HG03064 (cell line): Measurements from ENCODE around the gene EVL.
"Not testable (repeated sequence)": the region's sequence is repeated elsewhere in the genome, so short reads cannot be mapped to it uniquely, and the experiment has no call there.

Source experiments
- ATAC-seq: cut with Tn5 transposase; IDR thresholded peaks from one replicate; pipeline ENCODE4 v1.9.1; 2021; ENCODE audit warnings: low read depth; ENCODE audit not compliant: unreplicated experiment

Gene EVL

GRCh38 chr14:100065111-100065871, at the start of gene EVL:
Gene EVL (plus strand): TSS chr14:100065422. CDS start chr14:100065501, 79 bp downstream.
- peak; percentile 42 for ATAC-seq

- ATAC-seq = no peak
Observed at GRCh38 chr14:100017553-100017952, 47.7 kb upstream of the EVL start.

- ATAC-seq = no peak
Observed at GRCh38 chr14:100018054-100018453, 47.2 kb upstream of the EVL start.

- ATAC-seq = no peak
Observed at GRCh38 chr14:100018482-100018881, 46.7 kb upstream of the EVL start.

GRCh38 chr14:100019156-100019744, 46.0 kb upstream of the EVL start:
- ATAC-seq = no peak

- ATAC-seq = no peak
Observed at GRCh38 chr14:100020629-100021028, 44.6 kb upstream of the EVL start.

GRCh38 chr14:100022772-100023451, 42.3 kb upstream of the EVL start:
- ATAC-seq = no peak

GRCh38 chr14:100025111-100025510, 40.1 kb upstream of the EVL start:
- ATAC-seq = peak; percentile 81

- no peak for ATAC-seq
Observed at GRCh38 chr14:100027771-100028490, 37.3 kb upstream of the EVL start.

- ATAC-seq = no peak
Observed at GRCh38 chr14:100028990-100029677, 36.1 kb upstream of the EVL start.

- ATAC-seq = not testable (repeated sequence)
Observed at GRCh38 chr14:100030006-100030405, 35.2 kb upstream of the EVL start.

- ATAC-seq = no peak
Observed at GRCh38 chr14:100030452-100031153, 34.6 kb upstream of the EVL start.

GRCh38 chr14:100031506-100032281, 33.5 kb upstream of the EVL start:
- no peak for ATAC-seq

- ATAC-seq = no peak
Observed at GRCh38 chr14:100032738-100033137, 32.5 kb upstream of the EVL start.

- ATAC-seq = no peak
Observed at GRCh38 chr14:100033347-100034075, 31.7 kb upstream of the EVL start.

- no peak for ATAC-seq
Observed at GRCh38 chr14:100034468-100034867, 30.8 kb upstream of the EVL start.

GRCh38 chr14:100034961-100035500, 30.2 kb upstream of the EVL start:
- no peak for ATAC-seq

GRCh38 chr14:100035700-100036099, 29.5 kb upstream of the EVL start:
- no peak for ATAC-seq
